Measurements from ENCODE around the gene GATA2. TPM values are rescaled to one million over a fixed set of nuclear protein-coding genes. Genes with fewer than 3 reads are reported as not detected.

Gene GATA2
- total RNA-seq, 4 donors from 2014 or later, result 5.4 to 16.0 (median 8.1) TPM

- WGBS, 2 donors (ENCODE audit: low coverage in 1 of 2), result no CpG with 5 or more reads among the region's 4 CpGs
- H3K4me1 ChIP-seq, result no peaks in the 10 kb centered on the region
- no peak overlapping the region for H3K27ac ChIP-seq
- no peak for ATAC-seq
- no peak overlapping the region for H3K4me3 ChIP-seq
- no peaks in the 10 kb centered on the region for H3K36me3 ChIP-seq
- H3K9me3 ChIP-seq, result peaks cover 0 to 17% (median 0%) of the 10 kb centered on the region in 3 donors
- H3K27me3 ChIP-seq, result peaks cover 43% of the 10 kb centered on the region
- TF ChIP-seq, protein P1, sequence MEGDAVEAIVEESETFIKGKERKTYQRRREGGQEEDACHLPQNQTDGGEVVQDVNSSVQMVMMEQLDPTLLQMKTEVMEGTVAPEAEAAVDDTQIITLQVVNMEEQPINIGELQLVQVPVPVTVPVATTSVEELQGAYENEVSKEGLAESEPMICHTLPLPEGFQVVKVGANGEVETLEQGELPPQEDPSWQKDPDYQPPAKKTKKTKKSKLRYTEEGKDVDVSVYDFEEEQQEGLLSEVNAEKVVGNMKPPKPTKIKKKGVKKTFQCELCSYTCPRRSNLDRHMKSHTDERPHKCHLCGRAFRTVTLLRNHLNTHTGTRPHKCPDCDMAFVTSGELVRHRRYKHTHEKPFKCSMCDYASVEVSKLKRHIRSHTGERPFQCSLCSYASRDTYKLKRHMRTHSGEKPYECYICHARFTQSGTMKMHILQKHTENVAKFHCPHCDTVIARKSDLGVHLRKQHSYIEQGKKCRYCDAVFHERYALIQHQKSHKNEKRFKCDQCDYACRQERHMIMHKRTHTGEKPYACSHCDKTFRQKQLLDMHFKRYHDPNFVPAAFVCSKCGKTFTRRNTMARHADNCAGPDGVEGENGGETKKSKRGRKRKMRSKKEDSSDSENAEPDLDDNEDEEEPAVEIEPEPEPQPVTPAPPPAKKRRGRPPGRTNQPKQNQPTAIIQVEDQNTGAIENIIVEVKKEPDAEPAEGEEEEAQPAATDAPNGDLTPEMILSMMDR (IDR thresholded peaks at IDR 0.05), result no peak
- TF ChIP-seq POLR2AphosphoS5 (IDR thresholded peaks at IDR 0.05), result no peak
- TF ChIP-seq EP300 (IDR thresholded peaks at IDR 0.05), result no peak
- no peak for TF ChIP-seq POLR2A (IDR thresholded peaks at IDR 0.05)
These were observed 24.6 kb upstream of the GATA2 start for GRCh38 chr3:128517648-128518047.

GRCh38 chr3:128515967-128516366 lies 23.0 kb upstream of the GATA2 start:
- no peaks in the 10 kb centered on the region for H3K36me3 ChIP-seq
- H3K27me3 ChIP-seq, result peaks cover 42% of the 10 kb centered on the region
- WGBS, 2 donors (ENCODE audit: low coverage in 1 of 2), result 86 to 100% methylated on average over 1 of the region's 1 CpG
- no peak overlapping the region for H3K4me3 ChIP-seq
- H3K4me1 ChIP-seq, result no peaks in the 10 kb centered on the region
- TF ChIP-seq POLR2A (IDR thresholded peaks at IDR 0.05) (no peak), EP300 (IDR thresholded peaks at IDR 0.05) (no peak), POLR2AphosphoS5 (IDR thresholded peaks at IDR 0.05) (no peak)
- TF ChIP-seq, protein P1 (IDR thresholded peaks at IDR 0.05), result no peak
- no peak overlapping the region for H3K27ac ChIP-seq
- H3K9me3 ChIP-seq, result peaks cover 0 to 17% (median 0%) of the 10 kb centered on the region in 3 donors
- ATAC-seq, result no peak

- TF ChIP-seq, protein P1 (IDR thresholded peaks at IDR 0.05), result no peak
- TF ChIP-seq POLR2AphosphoS5 (IDR thresholded peaks at IDR 0.05) (no peak), POLR2A (IDR thresholded peaks at IDR 0.05) (no peak), EP300 (IDR thresholded peaks at IDR 0.05) (no peak)
- 75 to 100% methylated on average over 1 to 5 of the region's 5 CpGs for WGBS, 2 donors (ENCODE audit: low coverage in 1 of 2)
- no peak for ATAC-seq
These were observed 15.9 kb upstream of the GATA2 start for GRCh38 chr3:128508852-128509251.

GRCh38 chr3:128506754-128507153 lies 13.8 kb upstream of the GATA2 start:
- H3K36me3 ChIP-seq, result no peaks in the 10 kb centered on the region
- TF ChIP-seq, protein P1 (IDR thresholded peaks at IDR 0.05), result no peak
- TF ChIP-seq POLR2A (IDR thresholded peaks at IDR 0.05) (no peak), EP300 (IDR thresholded peaks at IDR 0.05) (no peak)
- WGBS, 2 donors (ENCODE audit: low coverage in 1 of 2), result 40% methylated on average over 1 of the region's 2 CpGs; no CpG with 5 or more reads in 1 of the 2 donors
- no peaks in the 10 kb centered on the region for H3K9me3 ChIP-seq
- peaks cover 82% of the 10 kb centered on the region for H3K27me3 ChIP-seq
- H3K4me3 ChIP-seq, result no peak overlapping the region
- H3K4me1 ChIP-seq, result no peaks in the 10 kb centered on the region
- H3K27ac ChIP-seq, result no peak overlapping the region
- ATAC-seq, result no peak

More at GRCh38 chr3:128508852-128509251, 15.9 kb upstream of the GATA2 start:
- peaks cover 0 to 4% (median 0%) of the 10 kb centered on the region in 3 donors for H3K9me3 ChIP-seq
- no peaks in the 10 kb centered on the region for H3K4me1 ChIP-seq
- H3K4me3 ChIP-seq, result no peak overlapping the region
- H3K27me3 ChIP-seq, result peaks cover 64% of the 10 kb centered on the region
- no peaks in the 10 kb centered on the region for H3K36me3 ChIP-seq
- H3K27ac ChIP-seq, result no peak overlapping the region

DNA sequence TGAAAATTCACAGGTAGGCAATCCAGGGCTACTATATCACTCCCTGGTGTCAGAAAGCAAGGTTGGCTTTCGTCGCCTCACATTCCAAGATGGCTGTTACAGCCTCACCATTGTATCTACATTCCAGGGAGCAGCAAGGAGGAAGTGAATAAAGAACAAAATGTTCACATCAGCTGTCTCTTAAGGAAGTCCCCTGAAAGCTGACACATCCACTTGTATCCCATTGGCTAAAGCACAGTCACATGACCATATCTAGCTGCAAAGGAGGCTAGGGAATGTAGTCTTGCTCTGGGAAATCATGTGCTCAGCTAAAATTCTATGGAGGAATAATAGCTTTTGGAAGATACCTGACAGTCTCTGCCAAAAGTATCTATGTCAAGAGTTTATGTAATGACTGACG lies 12.8 kb upstream of the GATA2 start:
- 89 to 93% methylated on average over 3 of the region's 3 CpGs for WGBS, 2 donors (ENCODE audit: low coverage in 1 of 2)
- peaks cover 89% of the 10 kb centered on the region for H3K27me3 ChIP-seq
- no peak for TF ChIP-seq POLR2A (IDR thresholded peaks at IDR 0.05)
- no peak for TF ChIP-seq EP300 (IDR thresholded peaks at IDR 0.05)
- TF ChIP-seq, protein P1 (IDR thresholded peaks at IDR 0.05), result no peak
- no peak for TF ChIP-seq POLR2AphosphoS5 (IDR thresholded peaks at IDR 0.05)
- H3K4me3 ChIP-seq, result no peak overlapping the region
- H3K4me1 ChIP-seq, result no peaks in the 10 kb centered on the region
- no peaks in the 10 kb centered on the region for H3K36me3 ChIP-seq
- no peak for ATAC-seq
- no peak overlapping the region for H3K27ac ChIP-seq
- H3K9me3 ChIP-seq, result no peaks in the 10 kb centered on the region

Data from gastroesophageal sphincter (tissue), 4 donors.